ENCODE data around the gene SMARCC1. TPM values are rescaled to one million over a fixed set of nuclear protein-coding genes. Genes with fewer than 3 reads are reported as not detected.
"Not testable (repeated sequence)": the region's sequence is repeated elsewhere in the genome, so short reads cannot be mapped to it uniquely, and the experiment has no call there.

SMARCC1 gene
- 45.3 and 53.2 TPM in 2 replicates for total RNA-seq (2014; rRNA removed; shearing (Covaris generic))
- 26.2 and 29.7 TPM in 2 replicates for polyA plus RNA-seq (2015; cell fraction: cytosol; rRNA removed)
- polyA plus RNA-seq (2015; cell fraction: nucleus; rRNA removed), result 43.9 and 45.8 TPM in 2 replicates

GRCh38 chr3:47781685-47782445 lies at the start of gene SMARCC1:
Gene SMARCC1 (minus strand): TSS chr3:47781893. CDS start chr3:47781797, 96 bp downstream.
- DNase-seq (ENCODE audit: low read depth), result peak; percentile 95

DNA sequence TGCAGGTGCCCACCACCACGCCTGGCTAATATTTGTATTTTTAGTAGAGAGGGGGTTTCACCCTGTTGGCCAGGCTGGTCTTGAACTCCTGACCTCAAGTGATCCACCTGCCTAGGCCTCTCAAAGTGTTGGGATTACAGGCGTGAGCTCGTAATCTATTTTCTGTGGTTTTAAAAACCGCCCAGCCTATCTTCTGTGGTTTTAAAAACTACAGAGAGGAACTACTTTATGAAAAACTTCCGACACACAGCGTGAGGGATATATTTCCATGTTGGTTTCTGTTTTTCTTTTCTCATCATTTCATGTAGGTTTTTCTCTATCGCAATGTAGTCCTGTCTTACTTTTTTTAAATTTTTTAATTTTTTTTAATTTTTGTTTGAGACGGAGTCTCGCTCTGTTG lies 47.8 kb upstream of the SMARCC1 start:
- DNase-seq (ENCODE audit: low read depth), result not testable (repeated sequence)

GRCh38 chr3:47825590-47825989 lies 43.9 kb upstream of the SMARCC1 start:
- no peak for DNase-seq (ENCODE audit: low read depth)

DNA sequence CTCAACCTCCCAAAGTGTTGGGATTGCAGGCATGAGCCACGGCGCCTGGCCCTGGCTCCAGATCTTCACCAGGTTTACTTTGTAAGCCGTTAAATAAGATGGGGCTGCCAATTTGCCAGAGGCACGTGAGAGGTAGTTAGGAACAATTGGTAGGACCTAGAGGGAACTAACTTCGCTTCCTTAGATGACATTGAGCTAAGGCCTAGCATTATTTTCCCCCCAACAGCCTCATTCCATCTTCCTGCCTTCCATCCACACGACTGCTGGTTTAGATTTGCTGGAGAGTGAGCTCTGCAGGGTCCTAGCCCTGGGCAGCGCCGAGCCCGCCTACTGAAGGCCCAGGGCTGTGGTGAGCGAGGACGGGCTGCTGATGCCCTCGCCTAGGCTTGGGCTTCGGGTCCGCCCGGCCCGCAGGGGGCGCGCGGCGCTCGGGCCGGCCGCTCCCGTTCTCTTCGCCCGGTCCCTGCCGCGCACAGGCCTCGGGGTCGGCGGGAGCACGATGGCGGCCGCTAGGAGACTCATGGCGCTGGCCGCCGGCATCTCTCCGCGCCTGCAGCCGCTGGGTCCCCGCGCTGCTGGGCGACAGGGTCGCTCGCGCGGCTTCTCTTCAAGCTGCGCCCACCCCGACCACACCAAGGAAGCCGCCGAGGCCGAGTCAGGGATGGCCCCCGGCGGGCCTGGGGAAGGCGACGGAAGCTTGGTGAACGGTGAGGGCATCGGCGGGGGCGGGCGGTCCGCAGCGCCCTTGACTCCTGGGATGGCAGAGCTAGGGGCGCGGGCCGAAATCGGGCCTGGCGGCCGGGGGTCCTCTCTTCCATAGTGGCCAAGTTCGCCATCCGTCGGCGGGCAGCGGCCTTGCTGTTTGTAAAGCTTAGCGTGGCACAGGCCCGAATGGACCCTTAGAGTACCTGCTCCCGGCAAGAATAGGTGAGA lies 43.1 kb upstream of the SMARCC1 start:
- peak; percentile 90 for DNase-seq (ENCODE audit: low read depth)

- no peak for DNase-seq (ENCODE audit: low read depth)
Observed at GRCh38 chr3:47817609-47818008, 35.9 kb upstream of the SMARCC1 start.

- no peak for DNase-seq (ENCODE audit: low read depth)
Observed at GRCh38 chr3:47813551-47814177, 32.0 kb upstream of the SMARCC1 start.

DNA sequence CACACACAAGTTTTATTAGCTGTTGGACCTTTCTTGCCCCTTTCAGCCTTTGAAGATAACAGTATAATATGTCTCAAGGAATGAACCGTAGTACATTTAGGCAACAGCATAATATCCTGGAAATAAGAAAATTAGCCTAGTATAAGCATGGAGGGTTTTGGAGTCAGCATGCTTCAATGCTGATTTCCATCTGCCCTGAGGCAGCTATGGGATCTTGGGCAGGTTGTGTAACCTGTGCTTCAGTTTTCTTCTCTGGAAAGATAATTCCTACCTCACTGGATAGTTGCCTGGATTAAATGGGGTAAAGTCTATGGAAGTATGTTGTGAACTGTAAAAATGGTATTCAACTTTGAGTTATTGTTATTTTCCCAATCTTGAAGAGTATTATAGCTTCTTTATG lies 22.9 kb upstream of the SMARCC1 start:
- DNase-seq (ENCODE audit: low read depth), result no peak

- DNase-seq (ENCODE audit: low read depth), result no peak
Observed at GRCh38 chr3:47803480-47804025, 21.9 kb upstream of the SMARCC1 start.

DNA sequence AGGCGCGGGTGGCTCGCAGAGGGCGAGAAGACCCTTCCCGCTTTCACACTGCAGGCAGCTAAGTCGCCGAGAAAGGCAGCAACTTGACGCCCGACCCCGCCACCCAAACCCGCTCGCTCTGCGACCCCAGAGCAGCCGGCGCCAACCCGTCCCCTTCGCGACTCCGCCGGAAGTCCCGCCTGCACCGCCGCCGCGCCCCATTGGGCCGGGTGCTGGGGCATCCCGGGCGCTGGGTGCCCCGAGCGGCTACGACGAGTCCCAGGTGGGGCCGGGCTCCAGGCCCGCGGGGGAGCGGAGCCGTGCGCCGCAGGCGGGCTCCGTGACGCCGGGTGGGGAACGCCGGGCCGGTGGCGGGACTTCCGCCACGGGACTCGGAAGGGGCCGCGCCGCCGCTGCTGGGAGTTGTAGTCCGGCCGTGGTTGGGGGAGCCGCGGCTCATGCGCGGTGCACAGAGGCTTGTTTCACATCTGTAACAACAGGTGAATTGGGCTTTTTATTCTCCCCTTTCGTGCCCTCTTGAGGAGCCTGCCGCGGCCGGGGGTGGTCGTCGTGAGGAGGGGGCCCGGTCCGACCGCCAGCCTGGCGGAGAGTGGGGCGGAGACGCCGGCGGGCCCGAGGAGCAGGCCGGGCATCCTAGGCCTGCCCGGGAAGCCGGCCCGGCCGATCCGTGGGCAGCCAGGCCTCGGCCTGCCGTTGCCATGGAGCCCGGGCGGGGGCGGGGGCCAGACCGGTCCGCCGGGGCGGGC lies 21.2 kb upstream of the SMARCC1 start, which contains the start of gene DHX30:
TSS of gene DHX30 (plus strand) at position 405 of the 746 bp plus-strand sequence. CDS start 7,546 bp downstream, outside the sequence.
- peak; percentile 84 for DNase-seq (ENCODE audit: low read depth)

DNA sequence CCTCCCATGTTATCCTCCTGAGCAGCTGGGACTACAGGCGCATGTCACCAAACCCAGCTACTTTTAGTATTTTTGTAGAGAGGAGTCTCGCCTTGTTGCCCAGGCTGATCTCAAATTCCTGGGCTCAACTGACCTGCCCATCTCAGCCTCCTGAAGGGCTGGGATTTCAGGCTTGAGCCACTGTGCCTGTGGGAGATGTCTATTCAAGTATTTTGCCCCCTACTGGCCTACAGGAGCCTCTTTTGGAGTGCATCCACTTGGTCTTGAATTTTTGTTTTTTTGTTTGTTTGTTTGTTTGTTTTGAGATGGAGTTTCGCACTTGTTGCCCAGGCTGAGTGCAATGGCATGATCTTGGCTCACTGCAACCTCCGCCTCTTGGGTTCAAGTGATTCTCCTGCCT lies 18.0 kb upstream of the SMARCC1 start:
- no peak for DNase-seq (ENCODE audit: low read depth)

- DNase-seq (ENCODE audit: low read depth), result no peak
Observed at GRCh38 chr3:47794544-47794943, 12.9 kb upstream of the SMARCC1 start.

DNA sequence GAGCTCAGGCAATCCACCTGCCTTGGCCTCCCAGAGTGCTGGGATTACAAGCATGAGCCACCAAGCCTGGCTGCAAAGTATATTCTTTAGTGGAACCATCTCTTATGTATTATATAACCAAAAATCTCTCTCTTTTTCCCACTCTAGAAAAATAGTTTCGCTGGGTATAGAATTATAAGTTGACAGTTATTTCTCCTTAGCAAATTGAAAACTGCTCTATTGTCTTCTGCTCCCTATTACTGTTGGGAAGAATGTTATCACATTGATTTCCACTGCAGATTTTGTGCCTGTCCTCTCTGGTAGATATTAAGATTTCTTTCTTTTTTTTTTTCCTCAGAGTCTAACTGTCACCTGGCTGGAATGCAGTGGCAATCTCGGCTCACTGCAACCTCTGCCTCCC lies 11.0 kb upstream of the SMARCC1 start:
- no peak for DNase-seq (ENCODE audit: low read depth)

GRCh38 chr3:47791193-47791855 lies 9.6 kb upstream of the SMARCC1 start:
- no peak for DNase-seq (ENCODE audit: low read depth)

GRCh38 chr3:47783673-47784072 lies 2.0 kb upstream of the SMARCC1 start:
- no peak for DNase-seq (ENCODE audit: low read depth)

- DNase-seq (ENCODE audit: low read depth), result peak; percentile 17
Observed at GRCh38 chr3:47782446-47783308, 984 bp upstream of the SMARCC1 start.

DNA sequence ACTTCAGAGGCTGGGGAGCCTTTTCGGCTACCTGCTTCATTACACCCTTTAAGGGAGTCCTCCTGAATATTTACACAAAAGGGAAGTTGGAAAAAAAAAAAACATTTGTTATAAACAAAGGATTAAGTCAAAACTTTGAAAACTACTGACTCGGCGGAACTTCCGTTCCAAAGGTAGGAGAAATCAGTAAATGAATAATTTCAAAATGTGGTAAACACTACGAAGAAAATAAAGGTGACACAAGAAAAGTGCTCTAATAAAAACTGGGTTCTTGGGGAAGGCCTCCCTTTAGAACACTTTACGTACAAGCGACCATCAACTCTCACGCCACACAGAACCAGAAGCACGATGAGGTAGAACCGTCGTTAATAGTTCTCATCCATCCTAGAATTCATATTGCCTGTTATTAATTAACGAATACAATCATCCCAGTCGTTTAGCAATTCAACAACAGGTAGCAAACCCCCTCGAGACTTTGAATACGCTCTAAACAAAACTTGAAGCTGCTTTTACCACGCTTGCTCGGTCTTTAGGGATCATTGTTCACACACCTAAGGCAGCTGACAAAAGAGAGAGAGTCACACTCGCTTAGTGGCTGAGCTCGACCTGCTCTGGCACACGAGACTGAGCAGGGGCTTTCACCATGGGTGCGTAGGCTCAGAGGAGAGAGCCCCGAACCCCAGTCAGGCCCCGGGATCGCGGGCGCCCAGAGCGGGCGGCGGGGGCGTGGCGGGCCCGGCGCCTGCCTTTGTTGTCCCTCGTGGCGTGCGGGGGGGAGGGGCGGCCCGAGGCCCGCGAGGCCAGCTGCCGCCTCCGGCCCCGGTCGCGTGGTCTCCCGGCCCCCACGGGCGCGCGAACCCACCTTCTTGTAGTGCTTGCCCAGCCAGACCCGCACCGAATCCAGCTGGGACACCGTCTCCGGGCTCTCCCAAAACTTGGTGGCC lies 680 bp downstream of the SMARCC1 start:
- peak; percentile 46 for DNase-seq (ENCODE audit: low read depth)

- DNase-seq (ENCODE audit: low read depth), result no peak
Observed at GRCh38 chr3:47778746-47779145, 2.9 kb downstream of the SMARCC1 start.

- no peak for DNase-seq (ENCODE audit: low read depth)
Observed at GRCh38 chr3:47772788-47773187, 8.9 kb downstream of the SMARCC1 start.
